SK-N-MC (cell line): Measurements from ENCODE around the gene MAPK8IP2.

Source experiments
- DNase-seq: peaks from one replicate; pipeline ENCODE4 v3.0.0-alpha.2; 2011; ENCODE audit warnings: low read depth, low spot score
- H3K27ac ChIP-seq: fragments of 200-600 bp; sonication (generic); 2 replicates; pipeline ENCODE4 v1.5.1; 2016; ENCODE audit warnings: mixed run types
- H3K36me3 ChIP-seq: fragments of 200-600 bp; sonication (generic); 2 replicates; pipeline ENCODE4 v1.6.1; 2017; ENCODE audit warnings: antibody characterized with exemption, low read length, mixed read lengths; ENCODE audit not compliant: insufficient read depth
- H3K4me3 ChIP-seq: fragments of 200-600 bp; sonication (generic); 2 replicates; pipeline ENCODE4 v1.5.1; 2016
- H3K9ac ChIP-seq: fragments of 200-600 bp; sonication (generic); 2 replicates; pipeline ENCODE4 v1.8.0; 2017; ENCODE audit warnings: mixed run types, mixed read lengths; ENCODE audit not compliant: insufficient read length
- H3K9me3 ChIP-seq: fragments of 200-600 bp; sonication (generic); 2 replicates; pipeline ENCODE4 v1.6.1; 2017; ENCODE audit warnings: low read depth, mild to moderate bottlenecking, antibody characterized with exemption, low read length, moderate library complexity, mixed read lengths
- EZH2 ChIP-seq: fragments of 200-600 bp; sonication (generic); IDR thresholded peaks from one replicate; pipeline ENCODE4 v1.6.1; 2017; ENCODE audit warnings: antibody characterized with exemption
- FOXP2 ChIP-seq: optimal IDR thresholded peaks from 2 replicates; pipeline ENCODE3; 2011; ENCODE audit warnings: mild to moderate bottlenecking, moderate library complexity; ENCODE audit not compliant: insufficient read depth; ENCODE audit errors: extremely low read length, control extremely low read depth
- POLR2AphosphoS5 ChIP-seq: IDR thresholded peaks from 2 replicates; pipeline ENCODE4 v1.6.1; 2012; ENCODE audit warnings: mild to moderate bottlenecking, low read depth, low read length, borderline replicate concordance

The MAPK8IP2 gene

GRCh38 chr22:50585238-50585637 lies 15.4 kb upstream of the MAPK8IP2 start:
- Histone ChIP-seq H3K36me3 (no peaks in the 10 kb centered on the region), H3K4me3 (no peak overlapping the region), H3K9me3 (no peaks in the 10 kb centered on the region), H3K9ac (no peak overlapping the region), H3K27ac (no peak overlapping the region)
- TF ChIP-seq FOXP2 (no peak), POLR2AphosphoS5 (no peak), EZH2 (no peak)
- no peak for DNase-seq

GRCh38 chr22:50585781-50586180 lies 14.8 kb upstream of the MAPK8IP2 start:
- no peak for DNase-seq
- no peak overlapping the region for H3K9ac ChIP-seq
- TF ChIP-seq POLR2AphosphoS5 = no peak
- TF ChIP-seq FOXP2 = no peak
- no peak for TF ChIP-seq EZH2

GRCh38 chr22:50586416-50586815 lies 14.2 kb upstream of the MAPK8IP2 start:
- H3K27ac ChIP-seq = no peak overlapping the region
- TF ChIP-seq EZH2 = no peak
- TF ChIP-seq FOXP2 = no peak
- no peak for TF ChIP-seq POLR2AphosphoS5
- H3K9ac ChIP-seq = no peak overlapping the region
- H3K9me3 ChIP-seq = no peaks in the 10 kb centered on the region
- no peaks in the 10 kb centered on the region for H3K36me3 ChIP-seq
- no peak for DNase-seq
- H3K4me3 ChIP-seq = no peak overlapping the region

More at GRCh38 chr22:50585781-50586180, 14.8 kb upstream of the MAPK8IP2 start:
- Histone ChIP-seq H3K4me3 (no peak overlapping the region), H3K27ac (no peak overlapping the region), H3K9me3 (no peaks in the 10 kb centered on the region), H3K36me3 (no peaks in the 10 kb centered on the region)

- no peak for DNase-seq
- Histone ChIP-seq H3K4me3 (no peak overlapping the region), H3K36me3 (no peaks in the 10 kb centered on the region), H3K9me3 (no peaks in the 10 kb centered on the region), H3K27ac (no peak overlapping the region), H3K9ac (no peak overlapping the region)
- TF ChIP-seq EZH2 = no peak
- no peak for TF ChIP-seq POLR2AphosphoS5
- no peak for TF ChIP-seq FOXP2
Observed at GRCh38 chr22:50587407-50587806, 13.2 kb upstream of the MAPK8IP2 start.

- TF ChIP-seq EZH2 = no peak
- TF ChIP-seq FOXP2 = no peak
- no peak for TF ChIP-seq POLR2AphosphoS5
- DNase-seq = no peak
- Histone ChIP-seq H3K36me3 (no peaks in the 10 kb centered on the region), H3K4me3 (no peak overlapping the region), H3K27ac (no peak overlapping the region), H3K9ac (no peak overlapping the region), H3K9me3 (no peaks in the 10 kb centered on the region)
Observed at GRCh38 chr22:50595189-50595588, 5.4 kb upstream of the MAPK8IP2 start.

GRCh38 chr22:50597097-50597496 lies 3.5 kb upstream of the MAPK8IP2 start:
- TF ChIP-seq EZH2 (no peak), FOXP2 (no peak), POLR2AphosphoS5 (no peak)
- no peak overlapping the region for H3K9ac ChIP-seq

GRCh38 chr22:50599816-50600455 lies 657 bp upstream of the MAPK8IP2 start:
- Histone ChIP-seq H3K36me3 (no peaks in the 10 kb centered on the region), H3K27ac (no peak overlapping the region), H3K9ac (no peak overlapping the region), H3K9me3 (no peaks in the 10 kb centered on the region), H3K4me3 (no peak overlapping the region)
- DNase-seq = no peak
- no peak for TF ChIP-seq EZH2
- no peak for TF ChIP-seq POLR2AphosphoS5
- TF ChIP-seq FOXP2 = no peak

More at GRCh38 chr22:50597097-50597496, 3.5 kb upstream of the MAPK8IP2 start:
- Histone ChIP-seq H3K36me3 (no peaks in the 10 kb centered on the region), H3K9me3 (no peaks in the 10 kb centered on the region), H3K4me3 (no peak overlapping the region), H3K27ac (no peak overlapping the region)
- no peak for DNase-seq

GRCh38 chr22:50600967-50601668 lies 525 bp downstream of the MAPK8IP2 start:
- Histone ChIP-seq H3K36me3 (no peaks in the 10 kb centered on the region), H3K27ac (no peak overlapping the region), H3K9ac (no peak overlapping the region), H3K9me3 (no peaks in the 10 kb centered on the region), H3K4me3 (no peak overlapping the region)
- DNase-seq = no peak
- no peak for TF ChIP-seq EZH2
- TF ChIP-seq POLR2AphosphoS5 = no peak
- TF ChIP-seq FOXP2 = no peak

- TF ChIP-seq FOXP2 = no peak
- no peak for TF ChIP-seq POLR2AphosphoS5
- no peak for TF ChIP-seq EZH2
- DNase-seq = no peak
- Histone ChIP-seq H3K4me3 (no peak overlapping the region), H3K9ac (no peak overlapping the region), H3K36me3 (no peaks in the 10 kb centered on the region), H3K9me3 (no peaks in the 10 kb centered on the region), H3K27ac (no peak overlapping the region)
Observed at GRCh38 chr22:50601669-50602337, 1.2 kb downstream of the MAPK8IP2 start.
